PC-9 (cell line): ENCODE measurements around the gene RCC1.
"Not testable (repeated sequence)": the region's sequence is repeated elsewhere in the genome, so short reads cannot be mapped to it uniquely, and the experiment has no call there.

ENCODE experiments used
- CTCF ChIP-seq: fragments of 200-600 bp; sonication (generic); conservative IDR thresholded peaks from 2 replicates; pipeline ENCODE4 v1.6.1; 2017; ENCODE audit warnings: mixed run types, antibody characterized with exemption, mild to moderate bottlenecking, moderate library complexity
- EZH2 ChIP-seq: fragments of 200-600 bp; sonication (generic); IDR thresholded peaks from 2 replicates; pipeline ENCODE4 v1.8.0; 2017; ENCODE audit warnings: antibody characterized with exemption, low read depth

GRCh38 chr1:28572891-28573290 lies 67.0 kb downstream of the RCC1 start:
- not testable (repeated sequence) for TF ChIP-seq EZH2, CTCF
